T-cell (primary cell): Measurements from ENCODE around the gene SHISA6. TPM values are rescaled to one million over a fixed set of nuclear protein-coding genes. Genes with fewer than 3 reads are reported as not detected.

Experiments
- ATAC-seq, 4 experiments: fragments of 200-7000 bp in 3 of 4; fragments of 150-1000 bp in 1 of 4; cut with Tn5 transposase; replicated peaks in 1 of 4; 1 replicate in 3 of 4; 2 replicates in 1 of 4; pipeline ENCODE4 v1.10.0; 2021; ENCODE audit warnings: moderate library complexity in 3 of 4, mild to moderate bottlenecking in 2 of 4, moderate number of reproducible peaks in 1 of 4
- CTCF ChIA-PET, 2 donors: fragments of 300-600 bp; sonication (Branson Sonifier 250); formaldehyde crosslinking; loops; one replicate each; lab custom pipeline; 2022; ENCODE audit warnings: antibody characterized with exemption in 2 of 2; lab: Charles Lee
- POLR2A ChIA-PET, 2 donors: fragments of 300-600 bp; sonication (Branson Sonifier 250); formaldehyde crosslinking; loops; one replicate each; lab custom pipeline; 2022; ENCODE audit warnings: antibody characterized with exemption in 2 of 2; lab: Charles Lee
- DNase-seq, 35 experiments: peaks; one replicate each; pipeline versions ENCODE4 v3.0.0 to v3.0.0-alpha.2; 2013 to 2023
- H3K27ac ChIP-seq: one replicate; pipeline ENCODE4 v1.5.1; 2013; ENCODE audit warnings: low read length
- H3K27me3 ChIP-seq, 2 experiments: replicated peaks in 1 of 2; 1 replicate in 1 of 2; 2 replicates in 1 of 2; pipeline versions ENCODE4 v1.6.1 to v1.7.0; 2013; ENCODE audit warnings: low read length in 1 of 2, mixed read lengths in 1 of 2; ENCODE audit not compliant: control insufficient read depth in 2 of 2, insufficient read depth in 2 of 2; ENCODE audit errors: extremely low read depth in 1 of 2
- H3K36me3 ChIP-seq, 2 donors: 1 replicate in 1 of 2; 2 replicates in 1 of 2; pipeline versions ENCODE4 v1.6.1 to v1.7.0; 2013; ENCODE audit warnings: low read length in 1 of 2; ENCODE audit not compliant: control insufficient read depth in 2 of 2, insufficient read depth in 1 of 2; ENCODE audit errors: extremely low read depth in 1 of 2
- H3K4me1 ChIP-seq, 2 experiments: 1 replicate in 1 of 2; 2 replicates in 1 of 2; pipeline versions ENCODE4 v1.6.1 to v1.7.0; 2013; ENCODE audit warnings: low read length in 2 of 2, mixed read lengths in 1 of 2; ENCODE audit not compliant: insufficient read depth in 2 of 2, control insufficient read depth in 1 of 2; ENCODE audit errors: extremely low read depth in 1 of 2
- H3K4me3 ChIP-seq, 2 donors: 1 replicate in 1 of 2; 2 replicates in 1 of 2; pipeline versions ENCODE4 v1.5.1 to v1.7.0; 2013; ENCODE audit warnings: mild to moderate bottlenecking in 2 of 2, low read length in 1 of 2, moderate library complexity in 1 of 2; ENCODE audit not compliant: control insufficient read depth in 1 of 2; ENCODE audit errors: extremely low read depth in 1 of 2
- H3K9me3 ChIP-seq: 2 replicates; pipeline ENCODE4 v1.7.0; 2013
- H3K27ac Mint-ChIP-seq, 2 donors: one replicate each; pipeline ENCODE4 v1.8.0; 2020 to 2021; ENCODE audit warnings: mild to moderate bottlenecking in 2 of 2, mixed read lengths in 2 of 2
- H3K27me3 Mint-ChIP-seq, 2 donors: one replicate each; pipeline ENCODE4 v1.8.0; 2021 to 2022; ENCODE audit warnings: mixed read lengths in 2 of 2
- H3K36me3 Mint-ChIP-seq: one replicate; pipeline ENCODE4 v1.8.0; 2021; ENCODE audit warnings: mixed read lengths
- H3K4me1 Mint-ChIP-seq, 3 donors: one replicate each; pipeline ENCODE4 v1.8.0; 2020 to 2022; ENCODE audit warnings: mixed read lengths in 3 of 3, mild to moderate bottlenecking in 1 of 3
- H3K4me3 Mint-ChIP-seq, 3 donors: one replicate each; pipeline ENCODE4 v1.8.0; 2020 to 2022; ENCODE audit warnings: mild to moderate bottlenecking in 3 of 3, mixed read lengths in 3 of 3, moderate library complexity in 3 of 3
- H3K9me3 Mint-ChIP-seq, 3 donors: one replicate each; pipeline ENCODE4 v1.8.0; 2020 to 2022; ENCODE audit warnings: mixed read lengths in 3 of 3
- whole genome bisulfite sequencing: methylation state at CpG from one replicate; pipeline ENCODE4 v1.1.5; 2013; ENCODE audit warnings: missing lambda C conversion rate; ENCODE audit not compliant: insufficient coverage; 5-methylcytosine and 5-hydroxymethylcytosine counted together
- total RNA-seq, 35 experiments: library from RNA in 6 of 35; stranded (reverse) in 6 of 35; fragments of 120-200 nt in 1 of 35; gene quantifications; one replicate each; pipeline versions ENCODE4 v1.2.1 to v1.2.4 and lab custom pipeline; 2013 to 2026

Gene SHISA6
- total RNA-seq (not detected), total RNA-seq (lab: John Stamatoyannopoulos, UW) (0 to 0.12 (median 0) reads per million in 29 experiments)
- total RNA-seq (2013), result not detected

DNA sequence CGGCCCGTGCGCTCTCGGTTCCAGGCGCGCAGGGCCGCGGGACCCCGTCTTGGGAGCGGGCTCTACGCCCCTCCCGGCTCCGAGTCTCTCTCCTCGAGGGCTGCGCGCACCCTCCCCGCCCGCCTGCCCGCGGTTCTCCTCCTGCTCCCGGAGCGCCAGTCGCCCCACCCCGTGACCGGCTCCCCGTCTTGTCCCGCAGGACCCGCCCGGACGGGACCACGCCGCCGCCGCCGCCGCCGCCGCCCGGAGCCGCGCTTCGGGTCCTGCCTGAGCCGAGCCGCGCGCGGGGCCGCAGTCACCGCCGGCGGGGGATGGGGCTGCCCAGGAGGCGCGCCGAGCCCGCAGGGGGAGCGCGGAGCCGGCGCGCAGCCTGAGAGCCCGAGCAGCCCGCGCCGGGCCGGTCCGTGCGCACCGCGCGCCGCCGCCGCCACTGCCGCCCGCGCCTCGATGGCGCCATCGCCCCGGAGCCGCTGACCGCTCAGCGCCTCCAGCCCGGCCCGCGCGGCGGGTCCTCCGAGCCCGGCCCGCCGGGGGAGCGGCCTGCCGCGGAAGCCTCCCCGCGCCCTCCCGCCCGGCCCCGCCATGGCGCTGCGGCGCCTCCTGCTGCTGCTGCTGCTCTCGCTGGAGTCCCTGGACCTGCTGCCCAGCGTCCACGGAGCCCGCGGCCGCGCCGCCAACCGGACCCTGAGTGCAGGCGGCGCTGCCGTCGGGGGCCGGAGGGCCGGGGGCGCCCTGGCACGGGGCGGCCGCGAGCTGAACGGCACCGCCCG, at the start of gene SHISA6:
Gene SHISA6, plus strand, starts transcription at position 373 of the 770 bp plus-strand sequence.
- ATAC-seq (no peak), DNase-seq (no peak)
- H3K27me3 Mint-ChIP-seq, result peaks cover 41 to 50% of the 10 kb centered on the region in 2 donors
- CTCF ChIA-PET, result no interaction called here
- H3K9me3 Mint-ChIP-seq, result peaks cover 0 to 1% (median 0%) of the 10 kb centered on the region in 3 donors
- Histone ChIP-seq H3K4me3 (no peak within 1 kb of the TSS), H3K27ac (no peak within 1 kb of the TSS), H3K27me3 (peaks cover 13 to 31% of the 10 kb centered on the region in 2 experiments), H3K9me3 (no peaks in the 10 kb centered on the region), H3K36me3 (no peaks in the 10 kb centered on the region), H3K4me1 (no peaks in the 10 kb centered on the region)
- no peak within 1 kb of the TSS for H3K4me3 Mint-ChIP-seq
- 10% methylated on average over 126 of the region's 126 CpGs for WGBS
- POLR2A ChIA-PET, result no interaction called here
- no peaks in the 10 kb centered on the region for H3K36me3 Mint-ChIP-seq
- no peaks in the 10 kb centered on the region for H3K4me1 Mint-ChIP-seq
- H3K27ac Mint-ChIP-seq, result no peak within 1 kb of the TSS

DNA sequence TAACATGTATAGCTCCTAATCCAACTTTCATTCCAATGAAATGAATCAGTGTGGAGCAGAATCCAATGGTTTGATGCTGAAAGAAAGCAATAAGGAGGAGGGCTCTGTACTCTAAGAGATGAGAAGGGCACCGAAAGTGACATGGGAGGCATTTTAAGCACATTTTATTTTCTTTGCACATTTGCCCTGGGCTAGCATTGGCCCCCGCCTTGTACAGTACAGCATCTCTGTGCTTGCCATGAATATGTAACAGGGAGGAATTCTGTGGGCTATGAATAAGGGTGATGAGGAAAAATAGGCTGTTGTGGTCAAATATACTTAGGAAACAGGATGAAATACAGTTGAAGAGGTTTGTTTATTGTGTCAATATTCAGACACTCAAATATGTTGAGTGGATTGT, 45.2 kb upstream of the SHISA6 start:
- POLR2A ChIA-PET, result no interaction called here
- Mint-ChIP-seq H3K27ac (no peak overlapping the region), H3K4me3 (no peak overlapping the region), H3K9me3 (peaks cover 0 to 9% (median 4%) of the 10 kb centered on the region in 3 donors), H3K36me3 (no peaks in the 10 kb centered on the region), H3K4me1 (no peaks in the 10 kb centered on the region), H3K27me3 (no peaks in the 10 kb centered on the region)
- DNase-seq (no peak), ATAC-seq (no peak)
- Histone ChIP-seq H3K4me1 (no peaks in the 10 kb centered on the region), H3K27me3 (no peaks in the 10 kb centered on the region), H3K27ac (no peak overlapping the region), H3K4me3 (no peak overlapping the region), H3K36me3 (no peaks in the 10 kb centered on the region), H3K9me3 (no peaks in the 10 kb centered on the region)
- 67% methylated on average over 2 of the region's 2 CpGs for WGBS
- CTCF ChIA-PET, result no interaction called here

DNA sequence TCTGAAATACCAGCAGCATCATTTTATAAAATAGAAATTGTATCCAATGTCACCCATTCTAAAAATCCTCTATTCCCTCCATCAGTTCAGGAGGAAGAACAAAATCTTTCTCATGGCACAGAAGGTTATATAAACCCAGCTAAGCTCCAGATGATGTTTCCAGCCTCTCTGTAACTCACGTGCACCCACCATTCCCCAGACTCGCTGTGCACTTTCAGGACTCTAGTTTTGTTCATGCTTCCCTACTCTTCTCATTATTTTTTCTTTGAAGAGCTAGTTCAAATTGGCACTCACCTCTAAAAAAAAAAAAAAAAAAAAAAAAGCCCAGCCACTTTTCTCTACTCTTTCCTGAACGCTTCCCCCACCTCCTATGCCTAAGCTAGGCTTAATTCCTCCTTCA, 36.0 kb upstream of the SHISA6 start:
- Histone ChIP-seq H3K27ac (no peak overlapping the region), H3K4me3 (no peak overlapping the region), H3K36me3 (no peaks in the 10 kb centered on the region), H3K4me1 (no peaks in the 10 kb centered on the region), H3K9me3 (no peaks in the 10 kb centered on the region), H3K27me3 (peaks cover 0 to 2% of the 10 kb centered on the region in 2 experiments)
- ATAC-seq (no peak), DNase-seq (no peak)
- no peak overlapping the region for H3K27ac Mint-ChIP-seq
- H3K27me3 Mint-ChIP-seq, result no peaks in the 10 kb centered on the region
- WGBS, result no CpG with 5 or more reads among the region's 3 CpGs
- H3K36me3 Mint-ChIP-seq, result no peaks in the 10 kb centered on the region
- H3K4me3 Mint-ChIP-seq, result no peak overlapping the region
- no peaks in the 10 kb centered on the region for H3K4me1 Mint-ChIP-seq
- H3K9me3 Mint-ChIP-seq, result peaks cover 4 to 23% (median 14%) of the 10 kb centered on the region in 3 donors
- POLR2A ChIA-PET, result no interaction called here
- CTCF ChIA-PET, result no interaction called here

DNA sequence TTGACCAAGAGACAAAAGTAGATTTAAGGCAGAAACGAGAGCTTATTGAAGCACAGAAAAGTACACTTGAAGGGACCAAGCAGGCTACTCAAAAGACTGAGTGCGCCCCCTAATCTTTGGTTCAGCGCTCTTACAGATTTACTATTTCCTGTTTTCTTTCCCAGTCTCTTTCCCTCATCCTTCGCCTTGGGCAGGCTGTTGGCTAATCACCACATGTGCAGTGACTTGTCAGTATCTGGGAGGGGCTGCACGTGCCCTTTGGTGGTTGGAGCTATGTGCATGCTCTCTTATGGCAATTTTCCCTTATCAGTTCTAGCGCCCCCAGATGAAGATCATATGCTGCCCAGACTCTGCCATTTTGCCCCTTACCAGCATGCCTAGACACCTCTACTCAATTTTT, 35.4 kb upstream of the SHISA6 start:
- Histone ChIP-seq H3K9me3 (no peaks in the 10 kb centered on the region), H3K4me3 (no peak overlapping the region), H3K27ac (no peak overlapping the region), H3K36me3 (no peaks in the 10 kb centered on the region), H3K4me1 (no peaks in the 10 kb centered on the region), H3K27me3 (peaks cover 0 to 2% of the 10 kb centered on the region in 2 experiments)
- 6% methylated on average over 3 of the region's 6 CpGs for WGBS
- no peak overlapping the region for H3K4me3 Mint-ChIP-seq
- H3K27ac Mint-ChIP-seq, result no peak overlapping the region
- CTCF ChIA-PET, result no interaction called here
- ATAC-seq, result no peak
- no peaks in the 10 kb centered on the region for H3K27me3 Mint-ChIP-seq
- no peak for DNase-seq
- POLR2A ChIA-PET, result no interaction called here
- no peaks in the 10 kb centered on the region for H3K4me1 Mint-ChIP-seq
- no peaks in the 10 kb centered on the region for H3K36me3 Mint-ChIP-seq
- peaks cover 10 to 24% (median 21%) of the 10 kb centered on the region in 3 donors for H3K9me3 Mint-ChIP-seq

DNA sequence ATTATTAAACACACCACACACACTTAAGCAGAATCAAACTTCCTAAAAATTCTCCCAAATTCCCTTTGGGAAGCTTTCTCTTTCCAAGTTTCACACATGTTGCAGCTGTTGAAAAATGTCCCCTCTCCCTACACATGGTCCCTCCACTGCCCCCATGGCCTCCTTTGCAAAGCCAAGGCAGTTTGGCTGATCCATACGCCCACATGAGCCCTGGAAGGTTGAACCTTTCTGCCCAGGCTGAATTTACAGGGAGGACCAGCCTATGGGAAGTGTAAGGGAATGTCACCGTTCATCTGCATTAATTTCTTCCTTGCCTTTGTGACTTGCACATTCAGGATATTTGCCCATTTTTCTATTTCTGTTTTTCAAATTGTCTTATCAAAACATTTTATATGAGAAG, 31.1 kb upstream of the SHISA6 start:
- ChIA-PET CTCF (no interaction called here), POLR2A (no interaction called here)
- Mint-ChIP-seq H3K4me3 (no peak overlapping the region), H3K27me3 (no peaks in the 10 kb centered on the region), H3K9me3 (peaks cover 20 to 39% (median 33%) of the 10 kb centered on the region in 3 donors), H3K27ac (no peak overlapping the region), H3K4me1 (no peaks in the 10 kb centered on the region), H3K36me3 (no peaks in the 10 kb centered on the region)
- no peak overlapping the region for H3K4me3 ChIP-seq
- no peaks in the 10 kb centered on the region for H3K36me3 ChIP-seq
- no peaks in the 10 kb centered on the region for H3K4me1 ChIP-seq
- H3K27ac ChIP-seq, result no peak overlapping the region
- H3K27me3 ChIP-seq, result peaks cover 0 to 2% of the 10 kb centered on the region in 2 experiments
- WGBS, result no CpG with 5 or more reads among the region's 2 CpGs
- H3K9me3 ChIP-seq, result no peaks in the 10 kb centered on the region
- ATAC-seq (no peak), DNase-seq (no peak)

DNA sequence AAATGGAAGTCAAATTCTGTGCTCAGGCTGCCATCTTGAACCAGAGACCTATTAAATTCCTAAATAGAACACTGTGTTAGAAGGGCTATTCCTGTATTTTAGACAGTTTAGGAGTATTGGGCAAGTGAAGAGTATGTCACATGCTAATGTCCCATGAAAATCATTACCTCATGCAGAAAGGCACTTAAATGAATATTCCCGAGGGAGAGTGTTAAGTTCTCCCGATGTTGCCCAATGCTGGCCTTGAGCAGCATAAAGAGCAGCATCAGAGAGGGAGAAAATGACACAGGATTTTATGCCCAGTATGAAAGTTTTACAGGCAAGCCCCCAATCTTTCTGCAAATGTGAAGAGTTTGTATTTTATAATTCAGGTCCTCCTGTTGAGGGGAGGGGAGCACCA, 28.2 kb upstream of the SHISA6 start:
- H3K4me3 ChIP-seq, result no peak overlapping the region
- H3K27me3 ChIP-seq, result no peaks in the 10 kb centered on the region
- WGBS, result no CpG with 5 or more reads among the region's 2 CpGs
- no peak overlapping the region for H3K27ac ChIP-seq
- ChIA-PET POLR2A (no interaction called here), CTCF (no interaction called here)
- no peaks in the 10 kb centered on the region for H3K36me3 ChIP-seq
- no peaks in the 10 kb centered on the region for H3K9me3 ChIP-seq
- Mint-ChIP-seq H3K4me1 (no peaks in the 10 kb centered on the region), H3K36me3 (no peaks in the 10 kb centered on the region), H3K4me3 (no peak overlapping the region), H3K27me3 (no peaks in the 10 kb centered on the region), H3K9me3 (peaks cover 20 to 27% (median 26%) of the 10 kb centered on the region in 3 donors), H3K27ac (no peak overlapping the region)
- no peaks in the 10 kb centered on the region for H3K4me1 ChIP-seq
- DNase-seq (no peak), ATAC-seq (no peak)
